GM18873 (cell line): ENCODE measurements around the gene MSN.

Source experiments
- ATAC-seq: cut with Tn5 transposase; IDR thresholded peaks from one replicate; pipeline ENCODE4 v1.9.1; 2021; ENCODE audit warnings: mild to moderate bottlenecking, moderate library complexity, moderate number of reproducible peaks; ENCODE audit not compliant: unreplicated experiment, low FRiP score

MSN gene

DNA sequence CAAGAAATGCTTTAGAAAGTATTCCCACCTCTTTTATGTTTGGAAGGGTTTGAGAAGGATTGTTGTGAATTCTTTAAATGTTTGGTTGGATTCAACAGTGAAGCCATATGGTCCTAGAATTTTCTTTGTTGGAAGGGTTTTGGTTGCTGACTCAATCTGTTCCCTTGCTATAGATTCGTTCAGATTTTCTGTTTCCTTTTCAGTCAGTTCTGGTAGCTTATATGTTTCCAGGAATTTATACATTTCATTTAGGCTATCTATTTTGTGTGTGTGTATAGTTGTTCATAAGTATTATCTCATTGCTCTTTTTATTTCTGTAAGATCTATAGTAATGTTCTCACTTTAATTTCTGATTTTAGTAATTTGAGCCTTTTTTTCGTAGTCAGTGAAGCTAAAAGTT, 114.4 kb downstream of the MSN start:
- no peak for ATAC-seq

- no peak for ATAC-seq
These were observed 116.3 kb downstream of the MSN start for GRCh38 chrX:65783746-65784145.
